ENCODE data around the gene DBH. TPM values are rescaled to one million over a fixed set of nuclear protein-coding genes. Genes with fewer than 3 reads are reported as not detected.

DBH gene
- total and polyA plus RNA-seq, 2 of the 13 experiments (the other 11 are each of a cell fraction or from before 2014, with no cell fraction given), result not detected

DNA sequence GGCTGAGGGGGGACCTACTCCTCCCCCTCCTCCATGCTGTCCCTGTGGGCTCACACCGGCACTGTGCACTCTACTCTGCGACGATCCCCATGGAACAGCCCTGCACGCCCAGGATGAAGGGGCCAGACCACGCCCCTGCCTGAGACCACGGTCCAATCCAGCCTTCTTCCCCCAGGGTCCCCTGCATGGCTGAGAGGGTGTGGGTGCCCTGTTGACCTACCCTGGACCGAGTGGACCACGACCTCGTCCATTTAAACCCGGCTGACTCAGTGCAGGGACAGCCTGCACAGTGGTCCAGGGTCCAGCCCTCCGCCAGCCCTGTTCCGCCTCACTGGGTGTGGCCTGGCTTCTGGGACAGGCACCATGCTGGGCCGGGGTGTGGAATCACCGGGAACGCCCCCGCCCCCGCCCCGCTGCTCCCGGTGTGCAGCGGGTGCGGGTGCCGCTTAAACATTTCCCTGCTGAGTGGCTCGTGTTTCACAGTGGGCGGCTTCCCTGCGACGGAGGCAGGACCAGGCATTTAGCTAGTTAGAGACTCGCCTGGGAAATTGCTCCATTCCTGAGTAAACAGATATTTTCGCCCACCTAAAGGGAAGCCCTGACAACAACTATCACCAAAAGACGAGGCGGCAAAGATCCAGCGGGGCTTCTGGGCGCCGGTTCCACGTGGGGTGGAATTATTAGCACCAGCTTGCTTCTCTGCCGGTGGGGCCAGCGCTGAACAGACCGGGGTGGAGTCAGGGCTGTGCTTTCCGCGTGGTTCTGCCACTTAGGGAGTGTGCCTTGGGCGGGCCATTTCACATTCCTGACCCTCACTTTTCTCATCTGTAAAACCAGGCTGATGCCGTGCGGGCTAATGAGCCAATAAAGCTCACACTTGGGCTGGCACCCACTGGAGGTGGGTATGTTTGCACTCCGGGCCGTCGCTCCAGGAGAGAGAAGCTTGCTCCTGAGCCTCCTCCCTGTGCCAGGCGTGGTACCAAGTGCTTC, 22.6 kb downstream of the DBH start (continued):
- TF ChIP-seq, protein P1, sequence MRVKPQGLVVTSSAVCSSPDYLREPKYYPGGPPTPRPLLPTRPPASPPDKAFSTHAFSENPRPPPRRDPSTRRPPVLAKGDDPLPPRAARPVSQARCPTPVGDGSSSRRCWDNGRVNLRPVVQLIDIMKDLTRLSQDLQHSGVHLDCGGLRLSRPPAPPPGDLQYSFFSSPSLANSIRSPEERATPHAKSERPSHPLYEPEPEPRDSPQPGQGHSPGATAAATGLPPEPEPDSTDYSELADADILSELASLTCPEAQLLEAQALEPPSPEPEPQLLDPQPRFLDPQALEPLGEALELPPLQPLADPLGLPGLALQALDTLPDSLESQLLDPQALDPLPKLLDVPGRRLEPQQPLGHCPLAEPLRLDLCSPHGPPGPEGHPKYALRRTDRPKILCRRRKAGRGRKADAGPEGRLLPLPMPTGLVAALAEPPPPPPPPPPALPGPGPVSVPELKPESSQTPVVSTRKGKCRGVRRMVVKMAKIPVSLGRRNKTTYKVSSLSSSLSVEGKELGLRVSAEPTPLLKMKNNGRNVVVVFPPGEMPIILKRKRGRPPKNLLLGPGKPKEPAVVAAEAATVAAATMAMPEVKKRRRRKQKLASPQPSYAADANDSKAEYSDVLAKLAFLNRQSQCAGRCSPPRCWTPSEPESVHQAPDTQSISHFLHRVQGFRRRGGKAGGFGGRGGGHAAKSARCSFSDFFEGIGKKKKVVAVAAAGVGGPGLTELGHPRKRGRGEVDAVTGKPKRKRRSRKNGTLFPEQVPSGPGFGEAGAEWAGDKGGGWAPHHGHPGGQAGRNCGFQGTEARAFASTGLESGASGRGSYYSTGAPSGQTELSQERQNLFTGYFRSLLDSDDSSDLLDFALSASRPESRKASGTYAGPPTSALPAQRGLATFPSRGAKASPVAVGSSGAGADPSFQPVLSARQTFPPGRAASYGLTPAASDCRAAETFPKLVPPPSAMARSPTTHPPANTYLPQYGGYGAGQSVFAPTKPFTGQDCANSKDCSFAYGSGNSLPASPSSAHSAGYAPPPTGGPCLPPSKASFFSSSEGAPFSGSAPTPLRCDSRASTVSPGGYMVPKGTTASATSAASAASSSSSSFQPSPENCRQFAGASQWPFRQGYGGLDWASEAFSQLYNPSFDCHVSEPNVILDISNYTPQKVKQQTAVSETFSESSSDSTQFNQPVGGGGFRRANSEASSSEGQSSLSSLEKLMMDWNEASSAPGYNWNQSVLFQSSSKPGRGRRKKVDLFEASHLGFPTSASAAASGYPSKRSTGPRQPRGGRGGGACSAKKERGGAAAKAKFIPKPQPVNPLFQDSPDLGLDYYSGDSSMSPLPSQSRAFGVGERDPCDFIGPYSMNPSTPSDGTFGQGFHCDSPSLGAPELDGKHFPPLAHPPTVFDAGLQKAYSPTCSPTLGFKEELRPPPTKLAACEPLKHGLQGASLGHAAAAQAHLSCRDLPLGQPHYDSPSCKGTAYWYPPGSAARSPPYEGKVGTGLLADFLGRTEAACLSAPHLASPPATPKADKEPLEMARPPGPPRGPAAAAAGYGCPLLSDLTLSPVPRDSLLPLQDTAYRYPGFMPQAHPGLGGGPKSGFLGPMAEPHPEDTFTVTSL (CRISPR knock-in tag; IDR thresholded peaks at IDR 0.05; ENCODE audit: borderline replicate concordance), result peak; percentile 65
- TF ChIP-seq AKAP8 (CRISPR knock-in tag; IDR thresholded peaks at IDR 0.05) (peak; percentile 98), ZNF547 (CRISPR knock-in tag; IDR thresholded peaks at IDR 0.05) (0 out of 2 replicates have a peak, but pooled peaks have one; percentile 31), SNAPC2 (CRISPR knock-in tag; IDR thresholded peaks at IDR 0.05) (0 out of 2 replicates have a peak, but pooled peaks have one; percentile 46), NR2F1 (CRISPR knock-in tag; IDR thresholded peaks at IDR 0.05) (peak; percentile 87 to 88), CHD2 (IDR thresholded peaks at IDR 0.05; ENCODE audit: low read depth, low read length) (no peak), ZNF563 (CRISPR knock-in tag; IDR thresholded peaks at IDR 0.05) (peak; percentile 92), TAF15 (IDR thresholded peaks at IDR 0.05; ENCODE audit: low read depth, low read length, poor library complexity, severe bottlenecking) (peak; percentile 65), GZF1 (CRISPR knock-in tag; IDR thresholded peaks at IDR 0.05) (no peak), CENPT (CRISPR knock-in tag; IDR thresholded peaks at IDR 0.05; ENCODE audit: low read depth) (no peak), ZBTB7A (CRISPR knock-in tag; IDR thresholded peaks at IDR 0.05) (peak; percentile 81), LCORL (IDR thresholded peaks at IDR 0.05) (no peak), LCORL (CRISPR knock-in tag; IDR thresholded peaks at IDR 0.05) (peak; percentile 95), ZMYM3 (CRISPR knock-in tag; IDR thresholded peaks at IDR 0.05) (peak; percentile 80), ONECUT2 (CRISPR knock-in tag; IDR thresholded peaks at IDR 0.05) (no peak), HNRNPL (IDR thresholded peaks at IDR 0.05; ENCODE audit: low read depth, low read length) (peak; percentile 56; the same call in 1 of the 2 replicates), DNMT1 (CRISPR knock-in tag; IDR thresholded peaks at IDR 0.05) (0 out of 2 replicates have a peak, but pooled peaks have one; percentile 42), SPEN (CRISPR knock-in tag; IDR thresholded peaks at IDR 0.05; ENCODE audit: low read depth) (peak; percentile 81)
- TF ChIP-seq, protein P2, sequence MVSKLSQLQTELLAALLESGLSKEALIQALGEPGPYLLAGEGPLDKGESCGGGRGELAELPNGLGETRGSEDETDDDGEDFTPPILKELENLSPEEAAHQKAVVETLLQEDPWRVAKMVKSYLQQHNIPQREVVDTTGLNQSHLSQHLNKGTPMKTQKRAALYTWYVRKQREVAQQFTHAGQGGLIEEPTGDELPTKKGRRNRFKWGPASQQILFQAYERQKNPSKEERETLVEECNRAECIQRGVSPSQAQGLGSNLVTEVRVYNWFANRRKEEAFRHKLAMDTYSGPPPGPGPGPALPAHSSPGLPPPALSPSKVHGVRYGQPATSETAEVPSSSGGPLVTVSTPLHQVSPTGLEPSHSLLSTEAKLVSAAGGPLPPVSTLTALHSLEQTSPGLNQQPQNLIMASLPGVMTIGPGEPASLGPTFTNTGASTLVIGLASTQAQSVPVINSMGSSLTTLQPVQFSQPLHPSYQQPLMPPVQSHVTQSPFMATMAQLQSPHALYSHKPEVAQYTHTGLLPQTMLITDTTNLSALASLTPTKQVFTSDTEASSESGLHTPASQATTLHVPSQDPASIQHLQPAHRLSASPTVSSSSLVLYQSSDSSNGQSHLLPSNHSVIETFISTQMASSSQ (IDR thresholded peaks at IDR 0.05; ENCODE audit: low read depth), result no peak
- TF ChIP-seq, protein P2 (CRISPR knock-in tag; IDR thresholded peaks at IDR 0.05; ENCODE audit: borderline replicate concordance), result 0 out of 2 replicates have a peak, but pooled peaks have one; percentile 43

All from HepG2 (cell line).